Colonic mucosa (tissue), 4 donors: ENCODE results near the gene EYS. TPM values are rescaled to one million over a fixed set of nuclear protein-coding genes. Genes with fewer than 3 reads are reported as not detected.

Source experiments
- DNase-seq: peaks from one replicate; pipeline ENCODE4 v3.0.0-alpha.2; 2020
- H3K27ac ChIP-seq: fragments of 200-600 bp; one replicate; pipeline ENCODE4 v1.8.0; 2021
- H3K27me3 ChIP-seq: fragments of 200-600 bp; one replicate; pipeline ENCODE4 v1.8.0; 2021
- H3K36me3 ChIP-seq: fragments of 200-600 bp; one replicate; pipeline ENCODE4 v1.8.0; 2021
- H3K4me1 ChIP-seq: fragments of 200-600 bp; one replicate; pipeline ENCODE4 v1.8.0; 2021; ENCODE audit warnings: mild to moderate bottlenecking
- H3K4me3 ChIP-seq: fragments of 200-600 bp; one replicate; pipeline ENCODE4 v1.8.0; 2021
- H3K9ac ChIP-seq, 2 donors: one replicate each; pipeline ENCODE4 v1.7.0; 2013; ENCODE audit warnings: control low read depth in 2 of 2, low read depth in 2 of 2, low read length in 2 of 2
- H3K9me3 ChIP-seq: fragments of 200-600 bp; one replicate; pipeline ENCODE4 v1.8.0; 2021
- CTCF ChIP-seq: fragments of 200-600 bp; IDR thresholded peaks from one replicate; pipeline ENCODE4 v1.8.0; 2022; ENCODE audit warnings: antibody characterized with exemption, mild to moderate bottlenecking
- intact Hi-C: fragments of 100-400 bp; cut with DNase I; formaldehyde crosslinking; loops from one replicate; pipeline ENCODE4 v1.14.1; 2022
- total RNA-seq, 2 donors: library from RNA; stranded (reverse); fragmentation: NEBNext Ultra II Directional in 1 of 2; extraction: Animal tissue kit (Norgen Biotek cat#: 25700) in 1 of 2; gene quantifications; one replicate each; pipeline ENCODE4 v1.2.1, GENCODE V29; 2021
- donor health status: healthy.
- donor health status: DM: no; HTN: no; CAD: no.
- donor health status: DM: no; HTN: no; CAD: no.

Gene EYS
- total RNA-seq, 2 donors from 2014 or later = 0.64 to 0.82 TPM

GRCh38 chr6:64589961-64590360, 1117.1 kb downstream of the EYS start:
- Histone ChIP-seq H3K27me3 (no peaks in the 10 kb centered on the region), H3K4me3 (no peak overlapping the region), H3K9me3 (no peaks in the 10 kb centered on the region), H3K9ac (no peak overlapping the region), H3K27ac (no peak overlapping the region), H3K4me1 (no peaks in the 10 kb centered on the region), H3K36me3 (no peaks in the 10 kb centered on the region)
- intact Hi-C loops = no loop called here
- DNase-seq = no peak
- no peak for TF ChIP-seq CTCF

GRCh38 chr6:64580346-64580745, 1126.7 kb downstream of the EYS start:
- H3K27ac ChIP-seq = no peak overlapping the region
- H3K27me3 ChIP-seq = no peaks in the 10 kb centered on the region
- no peaks in the 10 kb centered on the region for H3K4me1 ChIP-seq
- H3K9ac ChIP-seq = no peak overlapping the region
- TF ChIP-seq CTCF = no peak
- H3K36me3 ChIP-seq = no peaks in the 10 kb centered on the region
- H3K9me3 ChIP-seq = no peaks in the 10 kb centered on the region
- DNase-seq = no peak
- intact Hi-C loops = no loop called here
- H3K4me3 ChIP-seq = no peak overlapping the region

- DNase-seq = no peak
- no peaks in the 10 kb centered on the region for H3K36me3 ChIP-seq
- H3K27ac ChIP-seq = no peak overlapping the region
- H3K27me3 ChIP-seq = no peaks in the 10 kb centered on the region
- no peaks in the 10 kb centered on the region for H3K9me3 ChIP-seq
- TF ChIP-seq CTCF = no peak
- H3K4me3 ChIP-seq = no peak overlapping the region
- no peak overlapping the region for H3K9ac ChIP-seq
- intact Hi-C loops = no loop called here
- H3K4me1 ChIP-seq = no peaks in the 10 kb centered on the region
Observed at GRCh38 chr6:64553249-64553786, 1153.7 kb downstream of the EYS start.

GRCh38 chr6:64547594-64548268, 1159.3 kb downstream of the EYS start:
- Histone ChIP-seq H3K4me3 (no peak overlapping the region), H3K9ac (no peak overlapping the region), H3K27ac (no peak overlapping the region), H3K36me3 (no peaks in the 10 kb centered on the region), H3K27me3 (no peaks in the 10 kb centered on the region), H3K9me3 (no peaks in the 10 kb centered on the region), H3K4me1 (no peaks in the 10 kb centered on the region)
- intact Hi-C loops = no loop called here
- DNase-seq = no peak
- no peak for TF ChIP-seq CTCF

DNA sequence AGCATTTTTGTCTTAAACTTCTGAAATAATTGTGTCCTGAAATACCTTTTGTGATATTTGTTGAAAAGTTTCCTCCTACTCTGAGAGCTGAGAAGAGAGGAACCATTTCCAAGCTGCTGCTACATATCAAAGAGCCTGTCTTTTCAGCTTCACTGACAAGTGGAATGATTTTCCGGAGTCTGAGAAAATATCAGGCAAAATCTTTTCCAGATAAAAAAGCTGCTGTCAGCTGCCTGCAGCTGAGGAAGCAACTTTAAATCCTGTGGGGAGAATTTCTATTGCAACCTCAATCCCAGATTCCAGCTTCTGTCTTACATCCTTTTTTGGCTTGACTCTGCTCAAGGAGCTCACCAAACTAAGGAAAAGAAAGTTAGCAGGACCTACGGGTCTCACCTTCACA, 1167.1 kb downstream of the EYS start:
- H3K4me3 ChIP-seq = no peak overlapping the region
- H3K27ac ChIP-seq = no peak overlapping the region
- TF ChIP-seq CTCF = no peak
- H3K9ac ChIP-seq = no peak overlapping the region
- no peaks in the 10 kb centered on the region for H3K27me3 ChIP-seq
- no peak for DNase-seq
- H3K36me3 ChIP-seq = no peaks in the 10 kb centered on the region
- no peaks in the 10 kb centered on the region for H3K4me1 ChIP-seq
- intact Hi-C loops = no loop called here
- no peaks in the 10 kb centered on the region for H3K9me3 ChIP-seq
